Measurements from ENCODE around the gene TRMT13.

DNA sequence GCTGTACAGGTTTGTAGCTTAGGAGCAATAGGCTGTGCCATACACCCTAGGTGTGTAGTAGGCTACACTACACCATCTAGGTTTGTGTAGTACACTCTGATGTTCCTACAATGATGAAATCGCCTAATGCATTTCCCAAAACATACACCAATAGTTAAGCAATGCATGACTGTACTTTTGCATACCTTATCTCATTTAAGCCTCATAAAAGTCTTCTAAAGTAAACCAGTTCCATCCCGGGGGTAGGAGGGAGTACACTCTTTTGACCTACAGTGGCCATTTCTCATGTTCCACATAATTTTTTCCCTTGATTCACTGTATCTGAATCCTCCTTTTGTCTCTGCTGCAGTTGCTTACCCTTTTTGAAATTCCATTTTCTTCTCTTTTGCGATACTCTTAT is 12.2 kb downstream of the TRMT13 start:
- TF ChIP-seq POLR2AphosphoS5 (IDR thresholded peaks at IDR 0.05; ENCODE audit: low read depth, low read length) (no peak), TAF1 (IDR thresholded peaks at IDR 0.05; ENCODE audit: borderline replicate concordance, insufficient read depth, low read length) (no peak), SIN3A (IDR thresholded peaks at IDR 0.05; ENCODE audit: borderline replicate concordance, insufficient read depth, low read length) (no peak)
- TF ChIP-seq, protein P1, sequence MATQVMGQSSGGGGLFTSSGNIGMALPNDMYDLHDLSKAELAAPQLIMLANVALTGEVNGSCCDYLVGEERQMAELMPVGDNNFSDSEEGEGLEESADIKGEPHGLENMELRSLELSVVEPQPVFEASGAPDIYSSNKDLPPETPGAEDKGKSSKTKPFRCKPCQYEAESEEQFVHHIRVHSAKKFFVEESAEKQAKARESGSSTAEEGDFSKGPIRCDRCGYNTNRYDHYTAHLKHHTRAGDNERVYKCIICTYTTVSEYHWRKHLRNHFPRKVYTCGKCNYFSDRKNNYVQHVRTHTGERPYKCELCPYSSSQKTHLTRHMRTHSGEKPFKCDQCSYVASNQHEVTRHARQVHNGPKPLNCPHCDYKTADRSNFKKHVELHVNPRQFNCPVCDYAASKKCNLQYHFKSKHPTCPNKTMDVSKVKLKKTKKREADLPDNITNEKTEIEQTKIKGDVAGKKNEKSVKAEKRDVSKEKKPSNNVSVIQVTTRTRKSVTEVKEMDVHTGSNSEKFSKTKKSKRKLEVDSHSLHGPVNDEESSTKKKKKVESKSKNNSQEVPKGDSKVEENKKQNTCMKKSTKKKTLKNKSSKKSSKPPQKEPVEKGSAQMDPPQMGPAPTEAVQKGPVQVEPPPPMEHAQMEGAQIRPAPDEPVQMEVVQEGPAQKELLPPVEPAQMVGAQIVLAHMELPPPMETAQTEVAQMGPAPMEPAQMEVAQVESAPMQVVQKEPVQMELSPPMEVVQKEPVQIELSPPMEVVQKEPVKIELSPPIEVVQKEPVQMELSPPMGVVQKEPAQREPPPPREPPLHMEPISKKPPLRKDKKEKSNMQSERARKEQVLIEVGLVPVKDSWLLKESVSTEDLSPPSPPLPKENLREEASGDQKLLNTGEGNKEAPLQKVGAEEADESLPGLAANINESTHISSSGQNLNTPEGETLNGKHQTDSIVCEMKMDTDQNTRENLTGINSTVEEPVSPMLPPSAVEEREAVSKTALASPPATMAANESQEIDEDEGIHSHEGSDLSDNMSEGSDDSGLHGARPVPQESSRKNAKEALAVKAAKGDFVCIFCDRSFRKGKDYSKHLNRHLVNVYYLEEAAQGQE (IDR thresholded peaks at IDR 0.05; ENCODE audit: insufficient read depth in 1 of 2, low read depth in 2 of 2, low read length in 2 of 2), result no peak
